GM19099 (cell line): Measurements from ENCODE around the gene PRKAG2.

Experiments used
- POLR2A ChIP-seq: IDR thresholded peaks from 3 replicates; pipeline ENCODE4 v1.6.1; 2011; ENCODE audit warnings: low read depth; ENCODE audit not compliant: insufficient read length; ENCODE audit errors: extremely low read depth

The PRKAG2 gene

DNA sequence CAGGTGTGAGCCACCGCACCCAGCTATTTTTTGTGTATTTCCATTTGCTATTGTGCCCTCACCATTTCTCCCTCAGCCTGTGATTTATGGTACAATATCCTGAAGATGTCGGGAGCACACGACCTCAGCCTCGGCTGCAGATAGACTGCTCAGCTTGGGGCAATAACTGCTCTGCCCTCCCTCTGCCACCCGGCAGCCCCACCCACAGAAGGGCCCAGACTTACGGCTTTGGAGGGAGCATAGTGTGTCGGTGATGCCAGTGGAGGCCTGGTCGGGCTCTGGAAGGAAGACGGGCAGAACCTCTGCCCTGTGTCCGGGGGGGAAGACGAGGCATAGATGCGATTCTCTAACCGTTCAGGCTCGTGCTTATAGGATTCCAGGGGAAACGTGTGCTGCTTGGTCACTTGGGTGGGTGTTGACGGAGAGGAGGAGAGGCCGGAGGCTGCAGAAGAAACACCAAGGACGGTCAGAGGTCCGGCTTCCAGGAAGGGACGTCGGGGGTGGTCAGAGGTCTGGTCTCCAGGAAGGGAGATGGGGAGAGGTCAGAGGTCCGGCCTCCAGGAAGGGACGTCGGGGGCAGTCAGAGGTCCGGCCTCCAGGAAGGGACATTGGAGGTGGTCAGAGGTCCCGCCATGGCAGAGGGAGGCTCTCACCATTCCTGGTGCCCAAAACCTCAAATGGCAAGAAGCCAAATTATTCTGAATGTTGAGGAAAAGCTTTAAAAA, 201.6 kb downstream of the PRKAG2 start:
- no peak for TF ChIP-seq POLR2A

DNA sequence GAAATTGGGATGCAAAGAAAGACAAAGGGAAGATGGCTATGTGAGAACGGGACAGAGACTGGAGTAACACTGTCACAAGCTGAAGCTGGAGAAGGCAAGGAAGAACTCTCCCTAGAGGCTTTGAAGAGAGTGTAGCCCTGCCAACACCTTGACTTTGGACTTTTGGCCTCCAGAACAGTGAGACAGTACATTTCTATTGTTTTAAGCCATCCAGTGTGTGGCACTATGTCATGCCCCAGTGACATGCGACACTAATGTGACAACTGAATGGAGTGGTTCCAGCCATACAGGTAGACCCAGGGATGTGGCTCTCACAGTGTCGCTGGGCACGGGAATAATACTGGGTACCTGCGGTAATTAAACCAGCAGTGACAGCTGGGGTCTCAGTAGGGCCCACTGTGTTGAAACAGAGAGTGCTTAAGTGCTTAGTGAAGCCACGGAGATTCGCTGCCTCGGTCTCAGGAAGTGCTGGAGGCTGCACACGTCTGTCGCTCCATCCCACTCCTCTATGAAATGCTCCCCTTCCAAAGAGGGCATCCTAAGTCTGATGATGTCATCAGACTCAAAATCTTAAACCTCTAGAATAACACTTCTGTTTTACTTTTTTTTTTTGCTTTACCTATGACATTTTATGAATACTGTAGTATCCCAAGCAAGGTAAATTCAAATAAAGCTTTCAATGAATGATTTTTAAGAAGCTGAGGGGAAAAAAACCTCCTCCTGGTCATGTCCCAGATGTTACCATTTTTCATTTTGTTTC, 202.6 kb downstream of the PRKAG2 start:
- no peak for TF ChIP-seq POLR2A

DNA sequence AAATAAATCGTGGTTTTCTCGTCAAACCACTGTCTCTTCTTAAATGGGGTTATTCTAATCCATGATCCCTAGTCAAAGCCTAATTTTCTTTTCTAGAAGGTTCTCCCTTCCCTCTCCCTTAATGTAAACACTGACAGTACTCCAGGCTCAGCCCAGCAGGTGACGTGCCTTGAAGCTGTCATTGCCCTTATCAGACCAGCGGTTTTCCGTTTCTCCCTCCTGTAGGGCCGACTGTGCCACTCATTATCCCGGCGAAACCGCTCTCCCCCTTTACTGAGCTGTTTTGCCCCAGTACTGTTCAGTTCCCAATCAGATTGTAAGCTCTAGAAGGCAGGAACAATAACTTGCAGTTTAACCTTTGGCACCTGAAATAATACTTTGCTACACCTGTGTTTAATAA, 203.7 kb downstream of the PRKAG2 start:
- no peak for TF ChIP-seq POLR2A

DNA sequence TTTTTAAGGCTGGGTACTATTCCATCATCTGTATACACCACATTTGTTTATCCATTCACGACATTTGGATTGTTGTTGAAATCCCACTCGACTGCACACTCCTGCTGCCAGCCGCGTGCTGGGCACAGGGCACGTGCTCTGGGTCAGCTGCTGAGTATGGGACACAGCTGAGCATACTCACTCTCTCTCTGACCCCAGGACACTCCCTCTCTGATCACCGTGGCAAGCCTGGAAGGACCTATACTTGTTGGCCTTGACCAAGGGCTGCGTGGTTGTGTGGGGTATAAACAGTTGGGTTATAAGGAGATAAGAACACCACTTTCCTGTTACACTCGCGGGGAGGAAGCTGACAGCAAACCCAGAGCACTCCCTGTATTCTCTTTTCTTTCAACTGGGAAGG, 204.2 kb downstream of the PRKAG2 start:
- no peak for TF ChIP-seq POLR2A

DNA sequence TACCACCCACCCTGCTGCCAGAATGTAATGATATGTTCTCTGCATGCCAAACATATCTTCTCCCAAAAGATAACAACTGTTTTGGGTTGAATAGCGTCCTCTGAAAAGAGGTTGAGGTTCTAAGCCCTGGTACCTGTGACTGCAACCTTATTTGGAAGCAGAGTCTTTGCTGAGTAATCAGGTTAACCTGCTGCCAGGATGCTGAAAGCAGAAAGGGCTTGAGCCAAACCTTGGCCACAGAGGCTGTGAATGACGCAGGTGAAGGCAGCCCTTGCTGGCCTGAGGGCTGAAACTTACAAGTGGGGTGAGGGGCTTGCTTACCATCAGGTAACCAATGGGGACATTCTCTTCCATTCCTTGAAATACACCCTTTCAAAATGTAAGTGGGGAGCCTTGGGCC, 205.4 kb downstream of the PRKAG2 start:
- no peak for TF ChIP-seq POLR2A

DNA sequence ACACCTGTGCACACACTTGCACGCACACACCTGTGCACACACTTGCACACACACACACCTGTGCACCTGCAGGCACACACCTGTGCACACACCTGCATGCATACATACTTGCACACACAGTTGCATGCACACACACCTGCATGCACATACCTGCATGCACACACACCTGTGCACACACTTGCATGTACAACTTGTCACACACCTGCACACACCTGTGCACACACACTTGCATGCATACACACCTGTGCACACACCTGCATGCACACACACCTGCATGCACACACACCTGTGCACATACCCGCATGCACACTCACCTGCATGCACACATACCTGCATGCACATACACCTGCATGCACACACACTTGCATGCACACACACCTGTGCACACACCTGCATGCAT, 207.2 kb downstream of the PRKAG2 start:
- TF ChIP-seq POLR2A: no peak

DNA sequence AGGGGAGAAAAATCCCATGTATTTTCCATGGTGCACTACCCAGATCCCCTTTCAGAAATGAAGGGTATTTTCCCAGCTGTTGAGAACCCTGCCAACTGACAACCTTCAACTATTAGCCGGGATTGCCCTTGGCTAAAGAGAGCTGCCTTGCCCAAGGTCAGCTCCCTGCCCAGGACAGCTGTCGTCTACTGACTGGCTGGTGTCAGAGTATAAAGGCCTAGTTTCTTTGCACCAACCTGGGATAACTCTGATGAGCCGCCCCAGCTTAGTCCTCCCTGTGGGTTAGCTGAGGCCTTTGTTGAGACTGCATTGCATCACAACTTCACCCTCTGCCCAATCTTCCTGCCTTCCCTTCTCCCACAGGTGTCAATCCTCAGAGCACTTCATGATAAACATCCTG, 210.0 kb downstream of the PRKAG2 start:
- TF ChIP-seq POLR2A: no peak

DNA sequence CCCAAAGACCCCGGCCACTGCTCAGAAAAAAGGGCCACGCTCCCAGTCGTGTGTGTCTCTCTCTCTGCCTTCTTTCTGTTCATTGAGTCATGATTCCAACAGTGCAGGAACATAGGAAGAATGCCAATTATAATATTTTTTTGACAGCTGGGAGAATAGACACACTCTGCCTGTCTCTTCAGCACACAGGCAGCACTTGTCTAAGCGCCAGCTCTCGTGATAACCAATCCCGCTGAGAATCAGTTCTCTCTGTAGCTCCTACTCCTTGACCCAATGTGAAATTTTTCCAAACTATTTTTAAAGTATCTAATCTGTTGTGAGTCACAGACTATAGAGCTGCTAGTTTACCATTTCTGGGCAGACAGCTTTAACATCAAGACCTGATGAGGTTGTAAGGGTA, 211.5 kb downstream of the PRKAG2 start:
- no peak for TF ChIP-seq POLR2A

DNA sequence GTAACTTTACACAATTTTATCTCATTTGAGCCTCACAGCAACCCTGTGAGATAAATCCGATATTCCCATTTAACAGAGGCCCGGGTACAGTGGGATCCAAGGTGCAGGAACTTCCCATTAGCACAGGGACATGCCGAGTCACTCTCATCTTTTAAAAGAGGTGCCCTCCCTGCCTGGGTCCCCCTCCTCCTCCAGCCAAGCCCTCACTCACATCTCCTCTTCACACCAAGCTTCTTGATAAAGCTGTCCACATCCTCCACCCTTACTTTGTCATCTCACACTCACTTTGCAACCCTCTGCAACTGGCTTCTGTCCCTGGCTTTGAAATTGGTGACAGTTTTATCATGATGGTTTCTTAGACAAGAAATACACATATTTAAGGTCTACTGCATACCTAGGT, 212.6 kb downstream of the PRKAG2 start:
- TF ChIP-seq POLR2A: no peak

DNA sequence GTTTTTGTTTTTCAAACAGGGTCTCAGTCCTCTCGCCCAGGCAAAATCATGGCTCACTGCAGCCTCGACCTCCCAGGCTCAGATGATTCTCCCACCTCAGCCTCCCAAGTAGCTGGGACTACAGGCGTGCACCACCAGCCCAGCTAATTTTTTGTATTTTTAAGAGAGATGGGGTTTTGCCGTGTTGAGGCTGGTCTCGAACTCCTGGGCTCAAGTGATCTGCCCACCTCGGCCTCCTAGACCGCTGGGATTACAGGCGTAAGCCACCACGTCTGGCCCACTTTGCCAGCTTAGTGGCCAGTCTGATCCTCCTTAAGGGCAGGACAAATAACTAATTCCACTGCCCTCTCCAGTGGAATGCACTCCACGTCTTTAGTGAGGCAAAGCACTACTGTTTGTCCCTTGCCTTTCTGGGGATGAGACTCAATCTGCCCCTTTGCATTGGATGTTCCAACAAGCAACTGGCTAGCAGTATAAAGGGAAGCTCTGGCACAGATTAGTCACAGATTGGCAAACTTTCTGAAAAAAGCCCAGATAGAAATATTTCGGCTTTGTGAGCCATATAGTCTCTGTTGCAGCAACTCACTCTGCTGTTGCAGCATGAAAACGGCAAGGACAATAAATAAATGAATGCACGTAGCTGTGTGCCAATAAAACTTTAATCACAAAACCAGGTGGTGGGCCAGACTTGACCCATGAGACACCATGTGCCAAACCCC, 213.4 kb downstream of the PRKAG2 start:
- TF ChIP-seq POLR2A: no peak

DNA sequence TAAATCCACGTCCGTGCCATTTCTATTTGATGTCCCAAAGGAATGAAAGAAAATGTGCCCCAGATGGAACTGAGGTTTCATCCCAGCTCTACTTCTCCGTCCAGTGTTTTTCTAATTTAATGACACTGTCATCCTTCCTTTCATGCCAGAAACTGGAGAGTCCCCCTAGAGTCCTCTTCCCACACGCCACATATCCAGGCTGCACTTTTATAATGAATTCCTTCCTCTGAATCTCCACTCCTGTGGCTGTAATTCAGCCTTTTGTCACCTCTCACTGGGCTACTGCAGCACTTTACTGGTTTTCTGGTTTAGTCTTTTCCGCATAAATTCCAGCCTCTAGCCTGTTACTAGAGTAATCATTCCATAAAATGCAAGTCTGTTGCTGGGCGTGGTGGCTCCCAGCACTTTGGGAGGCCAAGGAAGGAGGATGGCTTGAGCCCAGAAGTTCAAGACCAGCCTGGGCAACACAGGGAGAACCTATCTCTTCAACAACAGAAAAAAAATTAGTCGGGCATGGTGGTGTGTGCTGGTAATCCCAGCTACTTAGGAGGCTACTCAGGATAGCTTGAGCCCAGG, 214.6 kb downstream of the PRKAG2 start:
- no peak for TF ChIP-seq POLR2A

DNA sequence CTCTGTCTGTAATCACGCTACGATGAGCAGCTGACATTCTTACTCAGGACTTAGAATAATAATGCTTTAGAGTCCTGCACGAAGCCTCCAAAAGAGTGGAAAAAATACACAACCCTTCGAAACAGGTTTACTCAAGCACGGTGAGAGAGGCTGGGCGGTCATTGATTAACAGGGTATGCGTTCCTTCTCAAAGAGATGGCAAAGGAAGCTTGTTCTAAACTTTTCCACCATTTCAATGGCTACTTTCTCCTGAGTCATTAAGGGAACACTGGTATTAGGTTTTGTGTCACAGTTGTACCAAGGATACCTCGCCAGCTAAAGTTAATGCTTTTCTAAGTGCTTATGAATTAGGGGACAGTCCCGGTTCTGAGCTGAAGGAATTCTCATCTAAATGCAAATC, 215.3 kb downstream of the PRKAG2 start:
- no peak for TF ChIP-seq POLR2A

DNA sequence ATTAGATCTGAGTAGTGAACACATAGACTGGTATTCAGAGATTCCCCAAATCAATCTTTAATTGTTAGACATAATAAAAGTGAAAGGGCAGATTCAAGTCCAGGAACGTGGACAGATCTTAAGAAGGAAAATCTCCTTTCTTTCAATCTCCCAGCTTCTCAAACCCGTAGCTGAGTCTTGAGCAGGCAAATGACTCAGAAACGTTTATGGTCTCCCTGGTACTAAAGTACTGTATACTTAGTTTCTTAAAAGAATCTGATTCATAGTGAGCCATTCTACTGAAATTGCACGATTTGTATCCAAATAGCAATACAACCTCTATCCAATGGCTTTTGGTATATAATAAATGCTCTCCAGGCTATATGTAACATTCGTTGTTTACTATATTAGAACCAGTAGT, 216.8 kb downstream of the PRKAG2 start:
- no peak for TF ChIP-seq POLR2A

DNA sequence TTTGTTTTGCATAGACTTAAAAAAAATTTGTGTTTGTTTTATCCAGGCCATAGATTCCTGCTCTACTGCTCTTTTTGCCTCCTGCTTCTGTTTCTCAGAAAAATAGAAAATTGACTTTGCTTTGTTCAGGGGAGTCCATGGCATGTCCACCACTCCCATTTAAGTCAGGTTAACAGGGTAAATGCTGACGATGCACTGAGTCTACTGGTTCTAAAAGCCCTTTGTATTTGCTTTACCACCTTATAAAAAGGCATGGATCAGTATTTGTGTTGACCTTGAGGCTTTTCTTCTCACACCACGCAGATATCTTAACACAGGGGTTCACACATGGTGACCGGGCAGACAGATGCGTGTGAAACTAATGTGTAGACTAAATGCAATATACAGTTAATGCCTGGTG, 217.7 kb downstream of the PRKAG2 start:
- no peak for TF ChIP-seq POLR2A

DNA sequence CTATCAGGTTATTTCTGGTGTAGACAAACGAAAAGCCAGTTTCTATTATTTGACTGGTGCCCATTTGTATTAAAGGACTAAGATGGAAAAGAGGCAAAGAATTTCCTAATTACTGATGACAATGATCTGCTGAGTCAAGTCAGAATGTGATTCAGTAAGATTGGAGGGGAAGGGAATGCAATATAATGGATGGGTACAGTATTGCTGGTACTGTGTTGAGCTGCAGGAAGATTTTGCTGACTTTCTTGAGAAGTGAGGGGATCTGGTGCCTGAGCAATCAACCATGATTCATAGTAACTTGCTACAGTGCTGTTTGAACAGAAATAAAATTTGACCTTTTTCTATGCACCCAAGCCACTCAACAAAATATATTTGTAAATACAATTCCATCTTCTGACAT, 218.1 kb downstream of the PRKAG2 start:
- TF ChIP-seq POLR2A: no peak

DNA sequence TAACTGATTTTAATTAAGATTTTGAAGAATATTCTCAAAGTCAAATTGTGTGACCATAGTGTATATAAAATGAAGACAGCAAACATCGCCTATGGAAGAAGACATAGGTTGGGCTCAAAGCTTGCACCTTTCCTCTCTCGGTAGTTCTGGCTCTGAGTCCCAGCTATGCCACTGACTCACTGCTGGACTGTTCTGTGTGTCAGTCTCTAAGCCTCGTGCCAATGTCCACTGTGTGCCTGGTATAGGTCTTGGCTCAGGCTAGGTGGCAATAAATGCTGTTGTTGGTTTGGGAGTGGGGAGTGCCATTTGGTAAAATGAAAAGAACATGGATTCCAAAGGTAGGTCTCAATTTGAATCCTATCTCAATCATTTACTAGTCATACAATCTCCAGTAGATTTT, 219.7 kb downstream of the PRKAG2 start:
- no peak for TF ChIP-seq POLR2A

DNA sequence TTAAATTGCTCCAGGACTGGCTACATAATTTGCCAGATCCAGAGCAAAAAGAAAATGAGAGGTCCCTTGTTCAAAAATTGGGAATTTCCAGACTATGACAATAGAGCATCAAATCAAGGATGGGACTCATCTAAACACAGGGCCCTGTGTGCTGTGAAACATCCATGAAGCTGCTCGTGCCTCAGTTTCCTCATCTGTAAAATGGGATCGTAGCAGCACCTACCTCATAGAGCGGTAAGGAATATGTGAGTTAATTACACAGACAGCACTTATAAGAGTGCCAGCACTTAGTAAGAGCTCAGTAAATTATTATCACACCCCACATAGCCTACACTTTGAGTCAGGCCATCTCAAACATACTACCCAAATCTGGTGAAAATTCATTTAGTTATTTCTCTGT, 221.4 kb downstream of the PRKAG2 start:
- TF ChIP-seq POLR2A: no peak
